Urinary bladder (tissue), 4 donors: Measurements from ENCODE around the gene JARID2. TPM values are rescaled to one million over a fixed set of nuclear protein-coding genes. Genes with fewer than 3 reads are reported as not detected.

Experiments
- DNase-seq: peaks from one replicate; pipeline ENCODE4 v3.0.0-alpha.2; 2015; ENCODE audit errors: extremely low spot score
- H3K27ac ChIP-seq: one replicate; pipeline ENCODE4 v1.5.1; 2013; ENCODE audit warnings: low read depth, mild to moderate bottlenecking, moderate library complexity
- H3K36me3 ChIP-seq: one replicate; pipeline ENCODE4 v1.6.1; 2013; ENCODE audit warnings: mild to moderate bottlenecking, moderate library complexity; ENCODE audit not compliant: insufficient read depth
- H3K4me1 ChIP-seq: one replicate; pipeline ENCODE4 v1.6.1; 2013; ENCODE audit warnings: mild to moderate bottlenecking, moderate library complexity; ENCODE audit not compliant: insufficient read depth
- H3K4me3 ChIP-seq: one replicate; pipeline ENCODE4 v1.5.1; 2013; ENCODE audit warnings: low read depth, low read length
- WGBS: extraction: QIAGEN DNeasy Blood & Tissue Kit; methylation state at CpG from one replicate; pipeline ENCODE4 v1.1.7; 2013; 5-methylcytosine and 5-hydroxymethylcytosine counted together
- polyA plus RNA-seq: library from polyadenylated mRNA; stranded (reverse); fragments of 200-250 nt; gene quantifications from one replicate; pipeline ENCODE4 v1.2.3, GENCODE V29; 2013
- total RNA-seq: library from RNA; depleted of rRNA; stranded (reverse); fragments of >200 nt; gene quantifications from one replicate; pipeline ENCODE4 v1.2.3, GENCODE V29; 2014
- donor health status: healthy with polysubstance abuse.
- donor health status: healthy.

Gene JARID2
- total and polyA plus RNA-seq, 2 donors = 5.5 to 11.9 TPM

- Histone ChIP-seq H3K27ac (no peak overlapping the region), H3K36me3 (peaks cover 2% of the 10 kb centered on the region), H3K4me3 (no peak overlapping the region), H3K4me1 (no peaks in the 10 kb centered on the region)
- DNase-seq = no peak
- 83% methylated on average over 7 of the region's 7 CpGs for WGBS
Measured at GRCh38 chr6:15506066-15506465, 260.2 kb downstream of the JARID2 start.

GRCh38 chr6:15507221-15507620 is 261.4 kb downstream of the JARID2 start:
- Histone ChIP-seq H3K27ac (no peak overlapping the region), H3K4me3 (no peak overlapping the region), H3K36me3 (peaks cover 4% of the 10 kb centered on the region), H3K4me1 (no peaks in the 10 kb centered on the region)
- WGBS = 96% methylated on average over 11 of the region's 11 CpGs
- no peak for DNase-seq

GRCh38 chr6:15507746-15508145 is 261.9 kb downstream of the JARID2 start:
- peaks cover 5% of the 10 kb centered on the region for H3K36me3 ChIP-seq
- DNase-seq = no peak
- 90% methylated on average over 14 of the region's 14 CpGs for WGBS

GRCh38 chr6:15508441-15508871 is 262.6 kb downstream of the JARID2 start:
- Histone ChIP-seq H3K4me1 (no peaks in the 10 kb centered on the region), H3K27ac (no peak overlapping the region), H3K36me3 (peaks cover 8% of the 10 kb centered on the region), H3K4me3 (no peak overlapping the region)
- DNase-seq = no peak
- 95% methylated on average over 6 of the region's 6 CpGs for WGBS

More at GRCh38 chr6:15507746-15508145, 261.9 kb downstream of the JARID2 start:
- H3K27ac ChIP-seq = no peak overlapping the region
- no peaks in the 10 kb centered on the region for H3K4me1 ChIP-seq
- H3K4me3 ChIP-seq = no peak overlapping the region

- Histone ChIP-seq H3K4me3 (no peak overlapping the region), H3K4me1 (no peaks in the 10 kb centered on the region), H3K27ac (no peak overlapping the region), H3K36me3 (peaks cover 8% of the 10 kb centered on the region)
- no peak for DNase-seq
- 91% methylated on average over 15 of the region's 15 CpGs for WGBS
Measured at GRCh38 chr6:15508931-15509330, 263.1 kb downstream of the JARID2 start.

- peaks cover 8% of the 10 kb centered on the region for H3K36me3 ChIP-seq
- no peaks in the 10 kb centered on the region for H3K4me1 ChIP-seq
- no peak overlapping the region for H3K4me3 ChIP-seq
- no peak for DNase-seq
- H3K27ac ChIP-seq = no peak overlapping the region
- 85% methylated on average over 13 of the region's 13 CpGs for WGBS
Measured at GRCh38 chr6:15509335-15509933, 263.6 kb downstream of the JARID2 start.

GRCh38 chr6:15510121-15510520 is 264.3 kb downstream of the JARID2 start:
- Histone ChIP-seq H3K27ac (no peak overlapping the region), H3K36me3 (peaks cover 8% of the 10 kb centered on the region), H3K4me3 (no peak overlapping the region), H3K4me1 (no peaks in the 10 kb centered on the region)
- DNase-seq = no peak
- WGBS = 95% methylated on average over 6 of the region's 6 CpGs

GRCh38 chr6:15510536-15511247 is 264.8 kb downstream of the JARID2 start:
- DNase-seq = no peak
- Histone ChIP-seq H3K27ac (no peak overlapping the region), H3K4me1 (no peaks in the 10 kb centered on the region), H3K36me3 (peaks cover 8% of the 10 kb centered on the region), H3K4me3 (no peak overlapping the region)
- WGBS = 76% methylated on average over 16 of the region's 16 CpGs

- WGBS = 93% methylated on average over 14 of the region's 14 CpGs
- no peak overlapping the region for H3K27ac ChIP-seq
- no peak for DNase-seq
- no peaks in the 10 kb centered on the region for H3K4me1 ChIP-seq
- H3K4me3 ChIP-seq = no peak overlapping the region
- H3K36me3 ChIP-seq = peaks cover 8% of the 10 kb centered on the region
Measured at GRCh38 chr6:15511248-15512125, 265.6 kb downstream of the JARID2 start.

GRCh38 chr6:15512126-15512525 is 266.3 kb downstream of the JARID2 start:
- Histone ChIP-seq H3K4me1 (no peaks in the 10 kb centered on the region), H3K27ac (no peak overlapping the region), H3K36me3 (peaks cover 8% of the 10 kb centered on the region), H3K4me3 (no peak overlapping the region)
- WGBS = 94% methylated on average over 18 of the region's 18 CpGs
- DNase-seq = no peak

- Histone ChIP-seq H3K4me1 (no peaks in the 10 kb centered on the region), H3K36me3 (peaks cover 8% of the 10 kb centered on the region), H3K4me3 (no peak overlapping the region), H3K27ac (no peak overlapping the region)
- WGBS = 89% methylated on average over 9 of the region's 9 CpGs
- no peak for DNase-seq
Measured at GRCh38 chr6:15512721-15513120, 266.9 kb downstream of the JARID2 start.

GRCh38 chr6:15513131-15513771 is 267.4 kb downstream of the JARID2 start:
- peaks cover 8% of the 10 kb centered on the region for H3K36me3 ChIP-seq
- no peak overlapping the region for H3K27ac ChIP-seq
- no peak overlapping the region for H3K4me3 ChIP-seq
- no peak for DNase-seq
- 95% methylated on average over 34 of the region's 34 CpGs for WGBS
- H3K4me1 ChIP-seq = no peaks in the 10 kb centered on the region
